AG10803 (cell line): Measurements from ENCODE around the gene WWOX.

ENCODE experiments used
- DNase-seq: peaks from one replicate; pipeline ENCODE4 v3.0.0; 2010; ENCODE audit warnings: low read depth
- H3K4me3 ChIP-seq: 2 replicates; pipeline ENCODE4 v1.5.1; 2011; ENCODE audit warnings: mild to moderate bottlenecking, low read length, control low read depth
- CTCF ChIP-seq: conservative IDR thresholded peaks from 2 replicates; pipeline ENCODE4 v1.5.1; 2011; ENCODE audit warnings: mild to moderate bottlenecking, low read length, control low read depth, inconsistent platforms

The WWOX gene

GRCh38 chr16:79082970-79083369 is 983.5 kb downstream of the WWOX start:
- H3K4me3 ChIP-seq, result no peak overlapping the region
- no peak for DNase-seq
- TF ChIP-seq CTCF, result no peak

GRCh38 chr16:79083508-79084299 is 984.2 kb downstream of the WWOX start:
- no peak for TF ChIP-seq CTCF
- no peak for DNase-seq
- no peak overlapping the region for H3K4me3 ChIP-seq

GRCh38 chr16:79088971-79089370 is 989.5 kb downstream of the WWOX start:
- DNase-seq, result no peak
- no peak overlapping the region for H3K4me3 ChIP-seq
- no peak for TF ChIP-seq CTCF

GRCh38 chr16:79089735-79090284 is 990.4 kb downstream of the WWOX start:
- no peak for TF ChIP-seq CTCF
- no peak for DNase-seq
- H3K4me3 ChIP-seq, result no peak overlapping the region

- DNase-seq, result no peak
- no peak overlapping the region for H3K4me3 ChIP-seq
- TF ChIP-seq CTCF, result no peak
These were observed 991.5 kb downstream of the WWOX start for GRCh38 chr16:79090966-79091365.

GRCh38 chr16:79092846-79093245 is 993.4 kb downstream of the WWOX start:
- no peak overlapping the region for H3K4me3 ChIP-seq
- no peak for DNase-seq
- no peak for TF ChIP-seq CTCF

- H3K4me3 ChIP-seq, result no peak overlapping the region
- no peak for TF ChIP-seq CTCF
- DNase-seq, result no peak
These were observed 994.1 kb downstream of the WWOX start for GRCh38 chr16:79093554-79093967.
